HEK293 (cell line): ENCODE data around the gene NUMA1.

Experiments used
- CTCF ChIP-seq: fragments of 450-650 bp; formaldehyde crosslinking; IDR thresholded peaks from 2 replicates; pipeline ENCODE4 v1.5.1; 2016; ENCODE audit warnings: missing biosample characterization, missing genetic modification characterization
- KLF16 ChIP-seq: fragments of 450-650 bp; formaldehyde crosslinking; IDR thresholded peaks from 2 replicates; pipeline ENCODE4 v1.5.1; 2017; ENCODE audit warnings: missing biosample characterization, missing genetic modification characterization
- ZBTB44 ChIP-seq: fragments of 450-650 bp; IDR thresholded peaks from 2 replicates; pipeline ENCODE4 v1.5.1; 2018; ENCODE audit warnings: missing biosample characterization, mild to moderate bottlenecking, missing genetic modification characterization
- ZNF138 ChIP-seq: fragments of 450-650 bp; formaldehyde crosslinking; IDR thresholded peaks from 2 replicates; pipeline ENCODE4 v1.5.1; 2016; ENCODE audit warnings: missing biosample characterization, missing genetic modification characterization, borderline replicate concordance
- ZNF19 ChIP-seq: fragments of 450-650 bp; formaldehyde crosslinking; IDR thresholded peaks from 2 replicates; pipeline ENCODE4; 2016; ENCODE audit warnings: missing biosample characterization, missing genetic modification characterization, low read depth
- ZNF580 ChIP-seq: fragments of 450-650 bp; formaldehyde crosslinking; IDR thresholded peaks from 2 replicates; pipeline ENCODE4 v1.5.1; 2016; ENCODE audit warnings: missing biosample characterization, missing genetic modification characterization

GRCh38 chr11:71990701-71991100 lies 89.6 kb downstream of the NUMA1 start:
- TF ChIP-seq CTCF (tag by site-specific recombination) (no peak), ZBTB44 (no peak), ZNF19 (tag by site-specific recombination) (no peak), ZNF580 (tag by site-specific recombination) (no peak), ZNF138 (tag by site-specific recombination) (no peak), KLF16 (no peak)
